ENCODE results near the gene TFB1M.

TFB1M gene

GRCh38 chr6:155301867-155302266 lies 12.4 kb downstream of the TFB1M start:
- H3K4me3 ChIP-seq (ENCODE audit: low read depth, low read length): no peak overlapping the region
- no peak for DNase-seq (ENCODE audit: low read depth)
- TF ChIP-seq MYC (IDR thresholded peaks at IDR 0.05; ENCODE audit: low read depth, low read length): no peak
- TF ChIP-seq, protein P1, sequence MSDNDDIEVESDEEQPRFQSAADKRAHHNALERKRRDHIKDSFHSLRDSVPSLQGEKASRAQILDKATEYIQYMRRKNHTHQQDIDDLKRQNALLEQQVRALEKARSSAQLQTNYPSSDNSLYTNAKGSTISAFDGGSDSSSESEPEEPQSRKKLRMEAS (IDR thresholded peaks at IDR 0.05; ENCODE audit: low read depth, low read length): no peak
- TF ChIP-seq POLR2A (IDR thresholded peaks at IDR 0.05; ENCODE audit: extremely low read depth, insufficient read length): no peak
- TF ChIP-seq, protein P2, sequence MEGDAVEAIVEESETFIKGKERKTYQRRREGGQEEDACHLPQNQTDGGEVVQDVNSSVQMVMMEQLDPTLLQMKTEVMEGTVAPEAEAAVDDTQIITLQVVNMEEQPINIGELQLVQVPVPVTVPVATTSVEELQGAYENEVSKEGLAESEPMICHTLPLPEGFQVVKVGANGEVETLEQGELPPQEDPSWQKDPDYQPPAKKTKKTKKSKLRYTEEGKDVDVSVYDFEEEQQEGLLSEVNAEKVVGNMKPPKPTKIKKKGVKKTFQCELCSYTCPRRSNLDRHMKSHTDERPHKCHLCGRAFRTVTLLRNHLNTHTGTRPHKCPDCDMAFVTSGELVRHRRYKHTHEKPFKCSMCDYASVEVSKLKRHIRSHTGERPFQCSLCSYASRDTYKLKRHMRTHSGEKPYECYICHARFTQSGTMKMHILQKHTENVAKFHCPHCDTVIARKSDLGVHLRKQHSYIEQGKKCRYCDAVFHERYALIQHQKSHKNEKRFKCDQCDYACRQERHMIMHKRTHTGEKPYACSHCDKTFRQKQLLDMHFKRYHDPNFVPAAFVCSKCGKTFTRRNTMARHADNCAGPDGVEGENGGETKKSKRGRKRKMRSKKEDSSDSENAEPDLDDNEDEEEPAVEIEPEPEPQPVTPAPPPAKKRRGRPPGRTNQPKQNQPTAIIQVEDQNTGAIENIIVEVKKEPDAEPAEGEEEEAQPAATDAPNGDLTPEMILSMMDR (IDR thresholded peaks at IDR 0.05; ENCODE audit: low read depth, low read length): no peak

- DNase-seq (ENCODE audit: low read depth): no peak
- no peak overlapping the region for H3K4me3 ChIP-seq (ENCODE audit: low read depth, low read length)
- TF ChIP-seq, protein P2 (IDR thresholded peaks at IDR 0.05; ENCODE audit: low read depth, low read length): no peak
- no peak for TF ChIP-seq POLR2A (IDR thresholded peaks at IDR 0.05; ENCODE audit: extremely low read depth, insufficient read length)
These were observed 16.6 kb downstream of the TFB1M start for GRCh38 chr6:155297669-155298068.

DNA sequence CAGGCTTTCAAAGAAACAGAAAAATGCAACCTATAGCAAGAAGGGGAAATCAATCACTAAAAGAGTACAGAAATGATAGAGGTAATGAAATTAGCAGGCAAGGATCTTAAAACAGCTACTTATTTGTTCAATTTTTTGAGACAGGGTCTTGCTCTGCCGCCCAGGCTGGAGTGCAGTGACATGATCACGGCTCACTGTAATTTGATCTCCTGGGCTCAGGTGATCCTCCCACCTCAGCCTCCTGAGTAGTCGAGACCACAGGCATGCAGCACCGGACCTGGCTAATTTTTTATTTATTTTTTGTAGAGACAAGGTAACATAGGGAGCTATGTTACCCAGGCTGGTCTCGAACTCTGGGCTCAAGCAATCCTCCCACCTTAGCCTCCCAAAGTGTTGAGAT lies 21.6 kb downstream of the TFB1M start:
- DNase-seq (ENCODE audit: low read depth): no peak
- no peak for TF ChIP-seq MYC (IDR thresholded peaks at IDR 0.05; ENCODE audit: low read depth, low read length)
- TF ChIP-seq, protein P1 (IDR thresholded peaks at IDR 0.05; ENCODE audit: low read depth, low read length): no peak
- no peak for TF ChIP-seq POLR2A (IDR thresholded peaks at IDR 0.05; ENCODE audit: extremely low read depth, insufficient read length)
- TF ChIP-seq, protein P2 (IDR thresholded peaks at IDR 0.05; ENCODE audit: low read depth, low read length): no peak
- no peak overlapping the region for H3K4me3 ChIP-seq (ENCODE audit: low read depth, low read length)

GRCh38 chr6:155291291-155291690 lies 23.0 kb downstream of the TFB1M start:
- H3K4me3 ChIP-seq (ENCODE audit: low read depth, low read length): no peak overlapping the region
- TF ChIP-seq, protein P2 (IDR thresholded peaks at IDR 0.05; ENCODE audit: low read depth, low read length): no peak
- TF ChIP-seq POLR2A (IDR thresholded peaks at IDR 0.05; ENCODE audit: extremely low read depth, insufficient read length) (no peak), MYC (IDR thresholded peaks at IDR 0.05; ENCODE audit: low read depth, low read length) (no peak)
- TF ChIP-seq, protein P1 (IDR thresholded peaks at IDR 0.05; ENCODE audit: low read depth, low read length): no peak
- no peak for DNase-seq (ENCODE audit: low read depth)

- no peak for DNase-seq (ENCODE audit: low read depth)
- TF ChIP-seq POLR2A (IDR thresholded peaks at IDR 0.05; ENCODE audit: extremely low read depth, insufficient read length) (no peak), MYC (IDR thresholded peaks at IDR 0.05; ENCODE audit: low read depth, low read length) (no peak)
- TF ChIP-seq, protein P2 (IDR thresholded peaks at IDR 0.05; ENCODE audit: low read depth, low read length): no peak
- TF ChIP-seq, protein P1 (IDR thresholded peaks at IDR 0.05; ENCODE audit: low read depth, low read length): no peak
- no peak overlapping the region for H3K4me3 ChIP-seq (ENCODE audit: low read depth, low read length)
These were observed 23.8 kb downstream of the TFB1M start for GRCh38 chr6:155290491-155290890.

DNA sequence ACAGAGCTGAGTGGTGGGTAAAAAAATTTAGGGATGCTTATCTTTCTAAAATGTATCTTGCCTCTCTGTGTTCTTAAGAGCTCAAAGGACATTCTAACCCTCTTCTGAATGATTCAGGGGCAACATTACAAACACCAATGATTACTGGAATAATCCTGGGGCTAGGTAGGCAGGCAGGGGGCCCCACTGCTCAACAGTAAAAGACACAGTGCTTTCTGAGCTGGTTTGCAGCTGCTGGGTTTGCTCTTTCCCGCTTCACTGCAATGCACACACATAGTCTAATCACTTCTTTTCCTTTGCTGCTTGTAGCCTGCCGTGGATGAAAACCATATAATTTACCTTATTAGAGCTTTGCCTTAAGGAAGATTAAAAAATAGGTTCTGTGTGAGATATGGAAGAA lies 26.5 kb downstream of the TFB1M start:
- no peak for DNase-seq (ENCODE audit: low read depth)
- no peak overlapping the region for H3K4me3 ChIP-seq (ENCODE audit: low read depth, low read length)
- TF ChIP-seq POLR2A (IDR thresholded peaks at IDR 0.05; ENCODE audit: extremely low read depth, insufficient read length) (no peak), MYC (IDR thresholded peaks at IDR 0.05; ENCODE audit: low read depth, low read length) (no peak)
- TF ChIP-seq, protein P1 (IDR thresholded peaks at IDR 0.05; ENCODE audit: low read depth, low read length): no peak
- TF ChIP-seq, protein P2 (IDR thresholded peaks at IDR 0.05; ENCODE audit: low read depth, low read length): no peak
